Measurements from ENCODE around the gene PLAAT2.

GRCh38 chr11:63507511-63507910 is 55.7 kb downstream of the PLAAT2 start:
- TF ChIP-seq EP300 (IDR thresholded peaks at IDR 0.05) (no peak), POLR2A (IDR thresholded peaks at IDR 0.05) (no peak)

Data from ovary (tissue), 1 donor.